Body of pancreas (tissue), 4 donors: ENCODE data around the gene SYP. TPM values are rescaled to one million over a fixed set of nuclear protein-coding genes. Genes with fewer than 3 reads are reported as not detected.

ENCODE experiments used
- ATAC-seq: fragments of 150-250 bp; one replicate; pipeline ENCODE4 v1.9.1; 2016
- DNase-seq, 4 donors: peaks; one replicate each; pipeline ENCODE4 v3.0.0-alpha.2; 2019
- H3K27ac ChIP-seq, 4 donors: fragments of 200-600 bp; sonication (generic); 1 replicate in 3 of 4; 2 replicates in 1 of 4; pipeline versions ENCODE4 v1.5.1 to v1.6.1; 2016 to 2019; ENCODE audit warnings: mild to moderate bottlenecking in 1 of 4, mixed read lengths in 1 of 4, moderate library complexity in 1 of 4
- H3K27me3 ChIP-seq, 2 donors: fragments of 200-600 bp; sonication (generic); one replicate each; pipeline ENCODE4 v1.6.0; 2016; ENCODE audit warnings: mild to moderate bottlenecking in 1 of 2
- H3K36me3 ChIP-seq, 2 donors: fragments of 200-600 bp; sonication (generic); replicated peaks in 1 of 2; 2 replicates each; pipeline ENCODE4 v1.5.1; 2016; ENCODE audit warnings: low read depth in 2 of 2; ENCODE audit not compliant: insufficient read depth in 1 of 2
- H3K4me1 ChIP-seq: fragments of 200-600 bp; sonication (generic); one replicate; pipeline ENCODE4 v1.6.0; 2016
- H3K4me3 ChIP-seq, 2 donors: fragments of 200-600 bp; sonication (generic); 1 replicate in 1 of 2; 2 replicates in 1 of 2; pipeline ENCODE4 v1.5.1; 2016 to 2019
- H3K9me3 ChIP-seq, 3 donors: fragments of 200-600 bp; sonication (generic); 1 replicate in 2 of 3; 2 replicates in 1 of 3; pipeline ENCODE4 v1.5.1; 2016
- CTCF ChIP-seq, 7 experiments: fragments of 450-650 bp in 4 of 7; fragments of 200-600 bp in 3 of 7; sonication (generic) in 3 of 7; IDR thresholded peaks; one replicate each; pipeline ENCODE4 v1.5.1; 2016 to 2019; ENCODE audit warnings: antibody characterized with exemption in 7 of 7
- POLR2A ChIP-seq, 3 donors: fragments of 450-650 bp; IDR thresholded peaks; one replicate each; pipeline ENCODE4 v1.6.1; 2016; ENCODE audit warnings: antibody characterized with exemption in 3 of 3, mild to moderate bottlenecking in 2 of 3
- WGBS, 2 donors: methylation state at CpG; one replicate each; pipeline ENCODE4 v1.1.5; 2017; 5-methylcytosine and 5-hydroxymethylcytosine counted together
- intact Hi-C: fragments of 100-400 bp; cut with DNase I; formaldehyde crosslinking; loops from one replicate; pipeline ENCODE4 v1.15.1; 2023
- total RNA-seq, 2 donors: library from RNA; depleted of rRNA; stranded (reverse); fragments of >200 nt; gene quantifications; one replicate each; pipeline ENCODE4 v1.1.0, GENCODE V29; 2016

Gene SYP
- 1 to 10 TPM; 5.4 to 6.6 TPM for total RNA-seq

GRCh38 chrX:49199906-49200771, at the start of gene SYP:
Gene SYP, minus strand, starts transcription at chrX:49200193. Its CDS starts 7 bp downstream, at chrX:49200186.
- intact Hi-C loops = no loop called here
- Histone ChIP-seq H3K4me1 (peaks cover 15% of the 10 kb centered on the region), H3K36me3 (no peaks in the 10 kb centered on the region), H3K27me3 (no peaks in the 10 kb centered on the region), H3K4me3 (no peak within 1 kb of the TSS), H3K27ac (peak within 1 kb of the TSS; percentile 50 to 81 (median 70)), H3K9me3 (no peaks in the 10 kb centered on the region)
- ATAC-seq (peak; percentile 95), DNase-seq (peak; percentile 90 to 94 (median 93))
- WGBS, 2 donors = 2 to 4% methylated on average over 5 to 14 of the region's 61 CpGs
- TF ChIP-seq CTCF (IDR thresholded peaks at IDR 0.05) (peak in 2 of 7 experiments; percentile 10 to 23), POLR2A (IDR thresholded peaks at IDR 0.05) (peak; percentile 44 to 80 (median 80))

- Histone ChIP-seq H3K27ac (no peak overlapping the region), H3K4me1 (no peaks in the 10 kb centered on the region), H3K9me3 (no peaks in the 10 kb centered on the region), H3K27me3 (no peaks in the 10 kb centered on the region), H3K4me3 (no peak overlapping the region), H3K36me3 (no peaks in the 10 kb centered on the region)
- DNase-seq (no peak), ATAC-seq (no peak)
- WGBS, 2 donors = 100% methylated on average over 1 of the region's 9 CpGs; no CpG with 5 or more reads in 1 of the 2 donors
- intact Hi-C loops = no loop called here
- no peak for TF ChIP-seq POLR2A (IDR thresholded peaks at IDR 0.05)
- no peak for TF ChIP-seq CTCF (IDR thresholded peaks at IDR 0.05)
These were observed 49.6 kb upstream of the SYP start for GRCh38 chrX:49249616-49250015.

- H3K27ac ChIP-seq = no peak overlapping the region
- H3K36me3 ChIP-seq = no peaks in the 10 kb centered on the region
- WGBS, 2 donors = 90% methylated on average over 3 of the region's 6 CpGs; no CpG with 5 or more reads in 1 of the 2 donors
- ATAC-seq (no peak), DNase-seq (no peak)
- no peaks in the 10 kb centered on the region for H3K27me3 ChIP-seq
- H3K4me3 ChIP-seq = no peak overlapping the region
- TF ChIP-seq CTCF (IDR thresholded peaks at IDR 0.05) (no peak), POLR2A (IDR thresholded peaks at IDR 0.05) (no peak)
- intact Hi-C loops = no loop called here
- H3K9me3 ChIP-seq = no peaks in the 10 kb centered on the region
- no peaks in the 10 kb centered on the region for H3K4me1 ChIP-seq
These were observed 49.1 kb upstream of the SYP start for GRCh38 chrX:49249071-49249470.

- Histone ChIP-seq H3K9me3 (no peaks in the 10 kb centered on the region), H3K36me3 (no peaks in the 10 kb centered on the region), H3K4me1 (no peaks in the 10 kb centered on the region), H3K27ac (no peak overlapping the region), H3K27me3 (no peaks in the 10 kb centered on the region), H3K4me3 (no peak overlapping the region)
- DNase-seq (no peak), ATAC-seq (no peak)
- WGBS, 2 donors = 70% methylated on average over 10 of the region's 28 CpGs; no CpG with 5 or more reads in 1 of the 2 donors
- no peak for TF ChIP-seq POLR2A (IDR thresholded peaks at IDR 0.05)
- TF ChIP-seq CTCF (IDR thresholded peaks at IDR 0.05) = no peak
- intact Hi-C loops = no loop called here
These were observed 48.2 kb upstream of the SYP start for GRCh38 chrX:49247916-49248811.
